Ovary (tissue), 9 donors: ENCODE results near the gene SLC45A2. TPM values are rescaled to one million over a fixed set of nuclear protein-coding genes. Genes with fewer than 3 reads are reported as not detected.

Experiments used
- DNase-seq, 5 donors: peaks; one replicate each; pipeline ENCODE4 v3.0.0-alpha.2; 2019 to 2020
- H3K27ac ChIP-seq, 2 donors: fragments of 200-600 bp; one replicate each; pipeline versions ENCODE4 v1.5.1 to v1.8.0; 2019 to 2022
- H3K27me3 ChIP-seq: fragments of 200-600 bp; one replicate; pipeline ENCODE4 v1.8.0; 2022
- H3K36me3 ChIP-seq: fragments of 200-600 bp; sonication (generic); one replicate; pipeline ENCODE4 v1.5.1; 2019
- H3K4me1 ChIP-seq: one replicate; pipeline ENCODE4 v1.8.1; 2013; ENCODE audit warnings: mild to moderate bottlenecking, moderate library complexity; ENCODE audit not compliant: insufficient read depth
- H3K4me3 ChIP-seq: fragments of 200-600 bp; sonication (generic); one replicate; pipeline ENCODE4 v1.5.1; 2017
- H3K9me3 ChIP-seq, 2 donors: fragments of 200-600 bp in 1 of 2; sonication (generic) in 1 of 2; one replicate each; pipeline versions ENCODE4 v1.5.1 to v1.8.1; 2013 to 2019; ENCODE audit warnings: mild to moderate bottlenecking in 1 of 2, moderate library complexity in 1 of 2
- CTCF ChIP-seq, 3 donors: fragments of 450-650 bp in 2 of 3; fragments of 200-600 bp in 1 of 3; IDR thresholded peaks; one replicate each; pipeline versions ENCODE4 v1.5.1 to v1.8.0; 2016 to 2022; ENCODE audit warnings: antibody characterized with exemption in 3 of 3, mild to moderate bottlenecking in 1 of 3
- EP300 ChIP-seq: sonication (generic); formaldehyde crosslinking; IDR thresholded peaks from one replicate; pipeline ENCODE4 v1.6.1; 2017; ENCODE audit warnings: antibody characterized with exemption
- POLR2A ChIP-seq: fragments of 450-650 bp; IDR thresholded peaks from one replicate; pipeline ENCODE4 v1.6.1; 2017; ENCODE audit warnings: antibody characterized with exemption, mild to moderate bottlenecking, moderate library complexity
- WGBS, 3 donors: extraction: QIAGEN DNeasy Blood & Tissue Kit in 1 of 3; methylation state at CpG; one replicate each; pipeline versions ENCODE4 v1.1.5 to v1.1.7; 2013 to 2017; 5-methylcytosine and 5-hydroxymethylcytosine counted together
- intact Hi-C, 4 donors: fragments of 100-400 bp; cut with DNase I; formaldehyde crosslinking; loops; one replicate each; pipeline versions ENCODE4 v1.11.0 to v1.15.1; 2022 to 2023
- polyA plus RNA-seq, 2 donors: library from polyadenylated mRNA; stranded (reverse); fragments of 200-250 nt in 1 of 2; fragments of 350-450 nt in 1 of 2; fragmentation: Illumina TruSeq in 1 of 2; extraction: RNeasy Lipid Tissue Mini Kit (QIAGEN cat#74804) in 1 of 2; gene quantifications; one replicate each; pipeline ENCODE4 v1.2.3, GENCODE V29; 2013 to 2014
- total RNA-seq, 7 donors: library from RNA; depleted of rRNA in 2 of 7; stranded (reverse); fragments of >200 nt in 2 of 7; fragmentation: NEBNext Ultra II Directional in 3 of 7; extraction: Animal tissue kit (Norgen Biotek cat#: 25700) in 3 of 7; gene quantifications; one replicate each; pipeline versions ENCODE4 v1.1.0 to v1.2.4, GENCODE V29; 2016 to 2023
- donor health status: DM: no; HTN: no; CAD: no; lungs with moderate emphysema.
- donor health status: DM: no; HTN: no; CAD: no.
- donor health status: Bipolar disorder and iron deficiency.
- donor health status: DM: yes; HTN: yes; CAD: no.
- donor health status: DM: no; HTN: no; CAD: no.
- donor health status: DM: yes; HTN: yes; CAD: no.

SLC45A2 gene
- total and polyA plus RNA-seq, 9 donors, result 0.15 TPM; not detected in 8

GRCh38 chr5:34028349-34028748, 43.9 kb upstream of the SLC45A2 start:
- Histone ChIP-seq H3K27ac (no peak overlapping the region), H3K4me3 (no peak overlapping the region), H3K4me1 (no peaks in the 10 kb centered on the region), H3K36me3 (no peaks in the 10 kb centered on the region), H3K27me3 (no peaks in the 10 kb centered on the region), H3K9me3 (no peaks in the 10 kb centered on the region)
- no peak for DNase-seq
- intact Hi-C loops, result no loop called here
- WGBS, 3 donors, result 76 to 79% (median 78%) methylated on average over 3 of the region's 3 CpGs
- no peak for TF ChIP-seq POLR2A
- TF ChIP-seq CTCF (IDR thresholded peaks at IDR 0.05), result no peak
- TF ChIP-seq EP300, result no peak

DNA sequence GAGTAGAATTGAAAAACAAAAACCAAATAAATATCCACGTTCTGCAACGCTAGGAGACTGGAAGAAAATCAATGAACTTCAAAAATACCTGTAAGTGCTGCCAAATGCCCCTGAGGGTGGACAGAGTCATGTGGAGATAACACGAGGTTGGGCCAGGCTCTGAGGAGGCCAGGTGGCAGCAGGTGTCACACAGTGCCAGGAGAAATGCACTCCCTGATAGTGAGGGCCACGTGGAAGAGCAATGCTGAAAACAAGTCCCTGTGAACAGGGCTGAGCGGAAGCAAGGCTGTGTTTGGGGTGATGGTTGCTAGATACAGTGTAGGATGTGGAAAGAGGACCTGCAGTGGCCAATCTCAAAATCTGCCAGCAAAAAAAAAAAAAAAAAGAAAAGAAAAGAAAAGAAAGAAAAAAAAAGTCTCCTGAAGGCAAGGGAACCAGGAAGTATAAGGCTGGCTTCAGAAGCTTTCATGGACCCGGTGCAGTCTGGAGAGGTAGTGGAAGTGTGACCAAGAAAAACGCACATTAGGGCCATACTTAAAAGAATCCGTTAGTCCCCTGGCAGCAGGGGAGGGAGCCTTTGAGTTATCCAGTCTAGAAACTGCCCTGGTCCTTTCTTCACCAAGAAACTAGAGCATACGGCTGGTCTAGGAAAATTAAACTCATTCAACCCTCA, 41.7 kb upstream of the SLC45A2 start:
- intact Hi-C loops, result no loop called here
- WGBS, 3 donors, result 75 to 88% (median 78%) methylated on average over 9 of the region's 9 CpGs
- no peaks in the 10 kb centered on the region for H3K27me3 ChIP-seq

DNA sequence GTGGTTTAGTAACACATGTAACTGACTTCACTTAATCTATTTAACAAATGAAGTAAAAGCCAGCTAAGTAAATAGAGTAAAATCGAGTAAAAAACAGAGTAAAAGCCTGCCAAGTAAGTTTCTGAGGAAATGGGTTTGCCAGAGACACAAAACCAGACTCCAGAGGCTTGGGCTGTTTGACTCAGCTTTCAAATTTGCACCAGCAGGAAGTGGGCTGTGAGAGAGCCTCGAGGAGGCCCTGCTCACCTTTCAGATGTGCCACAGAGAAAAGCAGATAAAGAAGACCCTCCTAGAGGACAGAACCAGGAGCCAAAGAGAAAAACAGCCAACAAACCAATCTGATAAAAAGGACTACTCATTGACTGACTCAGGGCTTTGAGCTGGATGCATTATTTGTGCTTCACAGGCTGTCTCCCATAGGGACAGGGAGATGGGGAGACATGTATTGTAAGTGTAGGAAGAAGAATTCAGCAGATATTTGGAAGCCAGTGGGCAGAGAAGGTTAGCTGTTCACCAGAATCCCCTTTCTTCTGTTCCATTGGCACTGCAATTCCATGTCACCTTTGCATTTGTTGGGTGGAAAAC, 37.7 kb upstream of the SLC45A2 start:
- WGBS, 3 donors, result 9 to 33% (median 32%) methylated on average over 2 of the region's 2 CpGs
- no peak overlapping the region for H3K4me3 ChIP-seq
- TF ChIP-seq CTCF (IDR thresholded peaks at IDR 0.05) (no peak), POLR2A (no peak), EP300 (no peak)
- no peaks in the 10 kb centered on the region for H3K9me3 ChIP-seq
- H3K4me1 ChIP-seq, result no peaks in the 10 kb centered on the region
- intact Hi-C loops, result no loop called here
- no peak for DNase-seq
- no peaks in the 10 kb centered on the region for H3K27me3 ChIP-seq
- H3K27ac ChIP-seq, result no peak overlapping the region
- no peaks in the 10 kb centered on the region for H3K36me3 ChIP-seq

More for the DNA sequence above, 41.7 kb upstream of the SLC45A2 start:
- no peak for DNase-seq
- no peak for TF ChIP-seq POLR2A
- TF ChIP-seq EP300, result no peak
- no peak for TF ChIP-seq CTCF (IDR thresholded peaks at IDR 0.05)
- no peaks in the 10 kb centered on the region for H3K4me1 ChIP-seq
- no peaks in the 10 kb centered on the region for H3K36me3 ChIP-seq
- H3K4me3 ChIP-seq, result no peak overlapping the region
- H3K9me3 ChIP-seq, result no peaks in the 10 kb centered on the region
- H3K27ac ChIP-seq, result no peak overlapping the region

GRCh38 chr5:34021334-34021733, 36.8 kb upstream of the SLC45A2 start:
- WGBS, 3 donors, result 71 to 80% (median 75%) methylated on average over 2 of the region's 2 CpGs
- Histone ChIP-seq H3K9me3 (no peaks in the 10 kb centered on the region), H3K36me3 (no peaks in the 10 kb centered on the region), H3K4me1 (no peaks in the 10 kb centered on the region), H3K4me3 (no peak overlapping the region), H3K27me3 (no peaks in the 10 kb centered on the region), H3K27ac (no peak overlapping the region)
- intact Hi-C loops, result no loop called here
- TF ChIP-seq POLR2A (no peak), CTCF (IDR thresholded peaks at IDR 0.05) (no peak), EP300 (no peak)
- no peak for DNase-seq
